Lung (tissue), 12 donors: ENCODE measurements around the gene MIGA1. TPM values are rescaled to one million over a fixed set of nuclear protein-coding genes. Genes with fewer than 3 reads are reported as not detected.
A peak's percentile ranks its signal among the peaks of the same experiment; 100 is the strongest.

Source experiments
- ATAC-seq: fragments of 200-7000 bp; cut with Tn5 transposase; one replicate; pipeline ENCODE4 v1.9.1; 2020; ENCODE audit warnings: moderate number of reproducible peaks; ENCODE audit not compliant: insufficient read depth, low FRiP score
- DNase-seq, 3 donors: peaks; one replicate each; pipeline ENCODE4 v3.0.0-alpha.2; 2013 to 2017
- H3K27ac ChIP-seq, 2 donors: one replicate each; pipeline ENCODE4 v1.5.1; 2013; ENCODE audit warnings: mild to moderate bottlenecking in 2 of 2, moderate library complexity in 2 of 2, control low read depth in 1 of 2, inconsistent platforms in 1 of 2, low read depth in 1 of 2, low read length in 1 of 2
- H3K27me3 ChIP-seq, 3 donors: one replicate each; pipeline ENCODE4 v1.5.1; 2013; ENCODE audit warnings: low read length in 2 of 3; ENCODE audit not compliant: control insufficient read depth in 3 of 3, insufficient read depth in 3 of 3
- H3K36me3 ChIP-seq, 4 donors: one replicate each; pipeline ENCODE4 v1.5.1; 2013; ENCODE audit warnings: low read length in 4 of 4, mild to moderate bottlenecking in 1 of 4, moderate library complexity in 1 of 4; ENCODE audit not compliant: control insufficient read depth in 4 of 4, insufficient read depth in 4 of 4
- H3K4me1 ChIP-seq, 5 donors: one replicate each; pipeline ENCODE4 v1.5.1; 2013; ENCODE audit warnings: low read length in 5 of 5, mild to moderate bottlenecking in 2 of 5, moderate library complexity in 1 of 5; ENCODE audit not compliant: control insufficient read depth in 5 of 5, insufficient read depth in 5 of 5
- H3K4me3 ChIP-seq: one replicate; pipeline ENCODE4 v1.5.1; 2013; ENCODE audit warnings: mild to moderate bottlenecking, control low read depth, moderate library complexity
- H3K9ac ChIP-seq, 2 donors: one replicate each; pipeline ENCODE4 v1.5.1; 2013; ENCODE audit warnings: low read length in 2 of 2, control low read depth in 1 of 2; ENCODE audit not compliant: insufficient read depth in 1 of 2
- H3K9me3 ChIP-seq, 4 donors: one replicate each; pipeline ENCODE4 v1.5.1; 2013; ENCODE audit warnings: low read length in 3 of 4, mild to moderate bottlenecking in 1 of 4, moderate library complexity in 1 of 4; ENCODE audit not compliant: control insufficient read depth in 4 of 4, insufficient read depth in 3 of 4
- CTCF ChIP-seq: IDR thresholded peaks from 2 replicates; pipeline ENCODE4 v1.5.1; 2012; ENCODE audit warnings: mild to moderate bottlenecking; ENCODE audit errors: control extremely low read depth, extremely low read depth
- WGBS, 2 donors: extraction: QIAGEN DNeasy Blood & Tissue Kit; methylation state at CpG; one replicate each; pipeline ENCODE4 v1.1.7; 2013; 5-methylcytosine and 5-hydroxymethylcytosine counted together
- polyA plus RNA-seq, 2 donors: library from polyadenylated mRNA; stranded (reverse); fragments of 200-250 nt; gene quantifications; one replicate each; pipeline ENCODE4 v1.2.1, GENCODE V29; 2013
- total RNA-seq, 2 donors: library from RNA; depleted of rRNA in 1 of 2; stranded (reverse); fragments of >200 nt in 1 of 2; gene quantifications; one replicate each; pipeline ENCODE4 v1.2.1, GENCODE V29; 2014 to 2021
- donor health status: control.
- donor health status: control.
- donor health status: Bipolar disorder and iron deficiency.
- donor health status: healthy.
- donor health status: DM: yes; HTN: yes; CAD: no.

MIGA1 gene
- total and polyA plus RNA-seq, 4 donors: 2.7 to 28.2 (median 8.5) TPM

DNA sequence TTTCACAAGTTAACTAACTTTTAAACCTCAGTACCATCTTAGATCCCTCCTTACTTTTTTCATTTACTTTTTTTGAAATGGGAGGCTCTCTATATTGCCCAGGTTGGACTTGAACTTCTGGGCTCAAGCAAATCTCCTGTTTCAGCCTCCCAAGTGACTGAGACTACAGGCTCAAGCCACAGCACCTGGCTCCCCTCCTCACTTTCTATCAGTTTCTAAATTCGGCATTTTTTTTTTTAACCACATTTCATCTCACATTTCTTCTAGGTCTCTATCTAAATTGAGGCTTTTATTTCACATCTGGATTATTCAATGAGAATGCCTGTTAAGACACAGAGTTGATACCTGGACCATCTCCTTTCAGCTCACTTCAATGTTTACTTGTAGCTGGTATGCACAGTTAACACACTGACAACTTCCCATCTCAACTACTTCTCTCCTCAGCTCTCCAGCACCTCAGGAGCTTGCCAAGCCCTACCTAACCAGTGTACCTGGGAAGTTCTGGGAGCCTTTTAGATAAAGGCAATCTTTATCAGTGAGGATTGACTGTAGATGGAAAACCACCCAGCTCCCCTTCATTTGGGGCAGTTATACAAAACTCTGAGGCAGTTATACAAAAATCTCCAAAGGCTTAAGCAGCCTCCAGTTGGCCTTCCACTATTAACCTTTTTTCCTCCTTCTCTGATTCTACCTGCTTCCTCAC, 23.2 kb upstream of the MIGA1 start:
- no peak overlapping the region for H3K9ac ChIP-seq
- peaks cover 0 to 27% (median 12%) of the 10 kb centered on the region in 5 donors for H3K4me1 ChIP-seq
- no peaks in the 10 kb centered on the region for H3K27me3 ChIP-seq
- no peak for DNase-seq
- TF ChIP-seq CTCF: no peak
- WGBS, 2 donors: 80 to 83% methylated on average over 1 of the region's 1 CpG
- no peak overlapping the region for H3K27ac ChIP-seq
- ATAC-seq: no peak
- no peaks in the 10 kb centered on the region for H3K9me3 ChIP-seq
- H3K36me3 ChIP-seq: peaks cover 0 to 8% (median under 1%) of the 10 kb centered on the region in 4 donors
- H3K4me3 ChIP-seq: no peak overlapping the region

GRCh38 chr1:77757066-77757584, 22.3 kb upstream of the MIGA1 start:
- Histone ChIP-seq H3K36me3 (peaks cover 0 to 8% (median 0%) of the 10 kb centered on the region in 4 donors), H3K27me3 (no peaks in the 10 kb centered on the region), H3K4me1 (peaks cover 0 to 27% (median 12%) of the 10 kb centered on the region in 5 donors), H3K4me3 (no peak overlapping the region), H3K9ac (peak overlapping the region in 1 of 2 donors; percentile 2), H3K27ac (no peak overlapping the region), H3K9me3 (no peaks in the 10 kb centered on the region)
- DNase-seq: no peak
- 21 to 30% methylated on average over 1 of the region's 1 CpG for WGBS, 2 donors
- ATAC-seq: no peak
- TF ChIP-seq CTCF: no peak

DNA sequence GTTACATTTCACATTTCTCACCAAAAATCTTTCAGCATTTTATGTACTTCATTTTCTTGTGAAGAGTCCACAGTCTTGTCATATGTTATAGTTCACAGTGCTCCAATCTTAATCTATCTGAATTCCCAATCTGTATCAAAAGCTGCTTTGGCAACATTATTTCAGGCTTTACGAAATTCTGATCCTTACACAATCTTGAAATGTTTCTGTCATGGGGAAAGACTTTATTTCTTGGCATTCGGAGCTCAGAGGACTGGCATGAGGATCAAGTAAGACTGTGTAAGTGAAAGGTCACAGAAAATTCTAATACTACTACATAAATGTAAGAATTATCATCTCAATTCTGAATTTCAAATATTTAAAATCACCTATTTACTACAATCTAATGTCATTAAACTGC, 21.8 kb upstream of the MIGA1 start:
- Histone ChIP-seq H3K27ac (no peak overlapping the region), H3K9ac (peak overlapping the region in 1 of 2 donors; percentile 2)
- ATAC-seq: no peak

More for the DNA sequence above, 21.8 kb upstream of the MIGA1 start:
- Histone ChIP-seq H3K4me3 (no peak overlapping the region), H3K9me3 (no peaks in the 10 kb centered on the region), H3K36me3 (peaks cover 0 to 8% (median 0%) of the 10 kb centered on the region in 4 donors), H3K4me1 (peaks cover 0 to 27% (median 12%) of the 10 kb centered on the region in 5 donors), H3K27me3 (no peaks in the 10 kb centered on the region)
- DNase-seq: peak in 2 of 3 donors; percentile 73 to 78
- no peak for TF ChIP-seq CTCF
- 21 to 37% methylated on average over 2 of the region's 2 CpGs for WGBS, 2 donors
